D721Med (cell line): ENCODE data around the gene EIF5.

ENCODE experiments used
- DNase-seq: peaks from one replicate; pipeline ENCODE4 v3.0.0; 2011; ENCODE audit warnings: low spot score; ENCODE audit not compliant: insufficient read length
- FAIRE-seq: peaks from 2 replicates; lab custom pipeline; 2011; peaks lifted over from hg19 to GRCh38; lab: Jason Lieb, UNC
- TF ChIP-seq, protein P1 (sequence below): IDR thresholded peaks from 2 replicates; pipeline ENCODE4 v1.5.1; 2012; ENCODE audit warnings: mild to moderate bottlenecking, control low read depth; ENCODE audit not compliant: insufficient read depth; ENCODE audit errors: missing control alignments

Gene EIF5

DNA sequence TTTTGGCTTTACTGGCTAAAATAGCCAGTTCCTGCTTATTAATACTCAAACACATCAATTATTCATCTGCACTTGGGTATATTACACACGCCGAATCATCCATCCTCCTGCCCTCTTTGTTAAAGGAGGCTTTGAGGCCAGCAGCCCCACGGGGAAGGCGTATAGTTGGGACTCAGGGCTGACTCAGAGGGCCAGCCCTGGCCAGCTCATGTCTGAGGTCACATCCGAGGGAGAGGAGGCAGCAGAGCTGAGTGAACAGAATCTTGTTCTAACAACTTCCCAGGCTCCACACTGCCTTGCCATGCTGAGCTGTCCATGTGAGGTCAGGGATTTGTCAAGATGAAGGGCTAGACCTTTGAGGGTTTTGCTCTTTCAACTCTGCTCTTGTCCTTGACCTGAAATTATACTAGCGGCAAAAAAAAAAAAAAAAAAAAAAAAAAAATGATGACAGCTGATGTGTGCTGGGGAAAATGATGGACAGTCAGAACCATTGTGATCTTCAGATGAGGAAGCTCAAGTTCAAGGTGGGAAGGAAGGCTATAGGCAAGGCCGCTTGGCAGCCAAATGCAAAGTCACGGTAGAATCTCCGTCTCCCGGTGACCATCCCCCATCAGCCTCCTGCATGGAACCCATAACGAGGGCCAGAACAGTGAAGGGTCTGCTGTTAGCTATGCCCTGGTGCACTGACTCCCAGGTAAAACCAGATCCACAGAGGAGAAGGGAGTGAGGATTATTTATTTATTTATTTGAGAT lies 38.7 kb downstream of the EIF5 start:
- FAIRE-seq (no peak), DNase-seq (no peak)
- TF ChIP-seq, protein P1, sequence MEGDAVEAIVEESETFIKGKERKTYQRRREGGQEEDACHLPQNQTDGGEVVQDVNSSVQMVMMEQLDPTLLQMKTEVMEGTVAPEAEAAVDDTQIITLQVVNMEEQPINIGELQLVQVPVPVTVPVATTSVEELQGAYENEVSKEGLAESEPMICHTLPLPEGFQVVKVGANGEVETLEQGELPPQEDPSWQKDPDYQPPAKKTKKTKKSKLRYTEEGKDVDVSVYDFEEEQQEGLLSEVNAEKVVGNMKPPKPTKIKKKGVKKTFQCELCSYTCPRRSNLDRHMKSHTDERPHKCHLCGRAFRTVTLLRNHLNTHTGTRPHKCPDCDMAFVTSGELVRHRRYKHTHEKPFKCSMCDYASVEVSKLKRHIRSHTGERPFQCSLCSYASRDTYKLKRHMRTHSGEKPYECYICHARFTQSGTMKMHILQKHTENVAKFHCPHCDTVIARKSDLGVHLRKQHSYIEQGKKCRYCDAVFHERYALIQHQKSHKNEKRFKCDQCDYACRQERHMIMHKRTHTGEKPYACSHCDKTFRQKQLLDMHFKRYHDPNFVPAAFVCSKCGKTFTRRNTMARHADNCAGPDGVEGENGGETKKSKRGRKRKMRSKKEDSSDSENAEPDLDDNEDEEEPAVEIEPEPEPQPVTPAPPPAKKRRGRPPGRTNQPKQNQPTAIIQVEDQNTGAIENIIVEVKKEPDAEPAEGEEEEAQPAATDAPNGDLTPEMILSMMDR, result no peak

DNA sequence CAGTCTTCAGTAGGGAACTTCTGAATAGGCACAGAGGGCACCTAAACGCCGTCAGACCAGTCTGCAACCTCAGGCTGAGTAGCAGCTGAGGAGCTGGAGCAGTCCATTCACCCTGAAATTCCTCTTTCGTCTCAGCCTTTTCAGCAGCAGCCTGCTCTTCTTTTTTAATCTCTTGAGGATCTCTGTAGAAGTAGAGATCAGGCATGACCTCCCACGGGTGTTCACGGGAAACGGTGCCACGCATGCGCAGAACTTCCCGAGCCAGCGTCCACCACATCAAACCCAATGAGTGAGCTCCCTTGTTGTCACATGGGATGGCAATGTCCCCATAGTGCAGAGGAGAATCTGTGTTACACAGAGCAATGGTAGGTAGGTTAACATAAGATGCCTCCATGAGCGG lies 40.1 kb downstream of the EIF5 start:
- FAIRE-seq (no peak), DNase-seq (no peak)

DNA sequence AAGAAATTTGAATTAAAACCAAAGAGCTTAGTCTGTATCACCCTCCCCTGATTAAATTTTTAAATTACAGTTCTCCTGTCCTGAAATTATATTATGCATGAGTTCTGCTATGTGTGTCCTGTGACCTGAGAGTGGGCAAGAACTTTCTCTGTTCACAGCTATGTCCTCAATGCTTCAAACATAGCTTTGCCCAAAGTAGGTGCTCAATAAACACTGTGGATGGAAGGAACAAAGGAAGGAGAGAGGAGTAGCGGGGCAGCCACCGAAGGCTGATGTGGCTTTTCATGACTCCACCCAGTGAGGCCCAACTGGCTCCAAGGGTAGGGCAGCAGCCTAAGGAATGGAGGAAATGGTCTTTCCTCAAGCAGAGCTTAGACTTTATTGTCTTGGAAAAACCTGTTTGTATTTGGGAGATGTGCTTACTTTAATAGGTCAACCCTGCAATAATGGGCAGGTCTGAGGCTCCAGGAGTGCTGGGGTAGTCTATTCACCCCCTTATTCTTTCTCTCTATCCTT lies 43.5 kb downstream of the EIF5 start:
- DNase-seq (no peak), FAIRE-seq (no peak)
- TF ChIP-seq, protein P1, result no peak

More for the DNA sequence above, 40.1 kb downstream of the EIF5 start:
- TF ChIP-seq, protein P1, result no peak

DNA sequence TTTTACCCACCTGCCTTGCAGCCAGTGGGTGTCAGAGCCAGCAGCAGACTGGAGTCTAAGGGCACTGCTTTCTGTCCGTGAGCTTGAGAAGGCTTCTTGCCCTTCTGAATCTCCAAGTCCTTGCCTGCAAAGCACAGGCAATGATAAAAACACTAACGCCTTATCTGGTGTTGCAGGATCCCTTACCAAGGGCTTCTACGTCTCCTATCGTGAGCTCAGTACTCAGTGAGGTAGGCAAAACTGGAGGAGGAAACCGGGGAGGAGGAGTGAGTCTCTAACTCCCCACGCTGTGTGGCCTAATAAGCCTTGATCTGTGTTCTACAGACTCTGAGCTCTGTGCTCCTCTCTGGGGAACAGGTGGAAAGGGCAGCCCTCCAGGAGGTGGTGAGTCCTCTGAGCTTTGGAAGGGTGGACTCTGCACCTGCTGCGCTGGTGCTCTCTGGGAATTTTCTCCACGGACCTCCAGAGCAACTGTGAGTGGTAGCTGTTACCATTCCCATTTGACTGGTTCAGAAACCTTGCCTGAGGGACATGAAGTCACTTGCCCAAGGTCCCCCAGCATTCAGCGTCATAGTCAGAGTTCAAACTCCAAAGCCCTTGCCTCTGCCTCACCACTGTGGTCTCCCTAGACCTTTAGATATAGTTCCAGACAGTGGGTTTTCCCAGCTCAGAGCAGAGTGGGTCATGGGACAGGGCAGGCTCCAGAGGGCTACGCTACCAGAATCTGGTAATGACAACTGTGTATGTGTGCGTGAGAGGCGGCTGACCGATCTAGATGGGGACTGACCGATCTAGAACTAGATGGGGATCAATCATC lies 44.2 kb downstream of the EIF5 start:
- no peak for DNase-seq
- TF ChIP-seq, protein P1, result no peak
- FAIRE-seq, result no peak

DNA sequence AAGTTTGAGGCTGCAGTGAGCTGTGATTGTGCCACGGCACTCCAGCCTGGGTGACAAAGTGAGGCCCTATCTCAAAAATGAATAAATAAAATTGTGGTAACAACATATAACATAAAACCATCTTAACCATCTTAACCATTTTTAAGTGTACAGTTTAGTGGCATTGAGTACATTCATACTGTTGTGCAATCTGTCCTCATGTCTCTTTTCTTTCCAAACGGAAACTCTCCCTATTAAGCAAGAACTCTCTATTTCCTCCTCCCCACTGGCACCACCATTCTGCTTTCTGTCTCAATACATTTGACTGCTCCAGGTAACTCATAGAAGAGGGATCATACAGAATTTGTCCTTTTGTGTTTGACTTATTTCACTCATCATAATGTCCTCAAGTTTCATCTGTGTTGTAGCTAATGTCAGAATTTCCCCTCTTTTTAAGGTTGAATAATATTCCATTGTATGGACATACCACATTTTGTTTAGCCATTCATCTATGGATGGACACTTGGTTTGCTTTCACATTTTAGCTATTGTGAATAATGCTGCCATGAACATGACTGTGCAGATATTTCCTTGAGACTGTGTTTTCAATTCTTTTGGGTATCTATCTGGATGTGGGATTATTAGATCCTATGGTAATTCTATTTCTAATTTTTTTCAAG lies 46.8 kb downstream of the EIF5 start:
- FAIRE-seq (no peak), DNase-seq (no peak)
- TF ChIP-seq, protein P1, result no peak

DNA sequence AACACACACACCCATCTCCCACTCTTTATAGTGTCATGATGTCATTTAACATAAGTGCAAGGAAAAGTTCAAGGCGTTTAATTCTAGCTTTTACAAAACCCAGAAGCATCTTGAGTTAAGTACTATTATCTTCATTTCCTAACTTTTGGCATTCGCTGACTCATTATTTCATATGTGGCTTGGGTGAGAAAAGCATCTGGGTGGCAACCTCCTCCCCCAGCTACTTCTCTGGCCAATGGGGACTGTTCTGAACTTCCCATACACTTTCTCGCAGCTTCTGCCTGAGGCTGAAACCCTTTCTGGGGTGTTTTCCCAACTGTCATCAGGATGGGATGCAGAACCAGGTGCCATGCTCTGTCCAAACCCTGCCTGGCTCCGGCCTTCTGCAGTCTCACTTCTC lies 48.3 kb downstream of the EIF5 start:
- TF ChIP-seq, protein P1, result no peak
- DNase-seq, result no peak
- FAIRE-seq, result no peak
